ENCODE results near the gene CRBN.

CRBN gene

GRCh38 chr3:3165650-3166049, 13.8 kb downstream of the CRBN start:
- no peak for DNase-seq

DNA sequence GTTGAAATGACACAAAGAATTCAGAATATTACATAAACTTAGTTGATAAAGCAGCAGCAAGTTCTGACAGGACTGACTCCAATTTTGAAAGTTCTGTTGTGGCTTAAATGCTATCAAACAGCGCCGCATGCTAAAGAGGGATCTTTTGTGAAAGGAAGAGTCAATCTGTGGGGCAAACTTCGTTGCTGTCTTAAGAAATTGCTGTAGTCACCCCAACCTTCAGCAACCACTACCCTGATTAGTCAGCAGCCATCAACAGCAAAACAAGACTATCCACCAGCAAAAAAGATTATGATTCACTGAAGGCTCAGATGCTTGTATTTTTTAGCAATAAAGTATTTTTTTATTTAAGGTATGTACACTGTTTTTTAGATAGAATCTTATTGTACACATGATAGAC, 14.2 kb downstream of the CRBN start:
- DNase-seq, result no peak

GRCh38 chr3:3160826-3161225, 18.7 kb downstream of the CRBN start:
- no peak for DNase-seq

DNA sequence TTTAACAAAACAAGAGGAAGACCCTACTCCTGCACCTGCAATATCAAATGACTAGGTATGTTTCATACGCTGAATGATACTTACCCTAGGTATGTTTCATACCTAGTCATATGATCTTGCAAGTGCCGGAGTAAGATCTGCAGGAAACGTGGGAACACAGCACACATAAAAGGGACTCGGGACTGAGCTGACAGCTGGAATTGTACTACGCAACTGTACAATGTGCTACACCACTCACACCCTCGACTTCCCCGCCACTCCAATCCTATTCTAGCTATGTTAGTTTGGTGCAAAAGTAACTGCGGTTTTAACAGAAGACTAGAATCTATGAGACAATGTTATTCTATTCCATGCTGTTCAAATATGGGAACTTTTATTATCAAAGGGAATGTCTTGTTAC, 22.0 kb downstream of the CRBN start:
- DNase-seq, result no peak

- DNase-seq, result no peak
Measured at GRCh38 chr3:3154879-3155610, 24.4 kb downstream of the CRBN start.

DNA sequence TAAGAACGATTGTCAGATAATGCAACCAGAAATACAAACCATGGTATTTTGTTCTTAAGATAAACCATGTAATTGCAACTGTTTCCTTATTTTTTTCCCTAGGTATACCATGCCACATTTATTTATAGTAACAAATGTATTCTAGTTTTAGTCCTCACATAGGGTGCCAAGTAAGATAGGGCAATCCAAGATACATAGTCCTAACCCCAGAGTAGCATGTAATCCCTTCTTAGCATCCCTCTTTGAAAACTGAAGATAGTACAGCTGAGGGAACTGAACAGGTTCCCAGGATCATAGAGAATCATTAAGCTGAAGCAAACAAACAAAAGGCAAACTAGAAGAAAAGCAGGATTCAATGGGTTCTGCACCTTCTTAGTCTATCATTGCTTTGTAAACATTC, 28.0 kb downstream of the CRBN start:
- DNase-seq, result no peak

- DNase-seq, result no peak
Measured at GRCh38 chr3:3149560-3149959, 29.9 kb downstream of the CRBN start.

GRCh38 chr3:3145831-3146230, 33.7 kb downstream of the CRBN start:
- DNase-seq, result no peak

DNA sequence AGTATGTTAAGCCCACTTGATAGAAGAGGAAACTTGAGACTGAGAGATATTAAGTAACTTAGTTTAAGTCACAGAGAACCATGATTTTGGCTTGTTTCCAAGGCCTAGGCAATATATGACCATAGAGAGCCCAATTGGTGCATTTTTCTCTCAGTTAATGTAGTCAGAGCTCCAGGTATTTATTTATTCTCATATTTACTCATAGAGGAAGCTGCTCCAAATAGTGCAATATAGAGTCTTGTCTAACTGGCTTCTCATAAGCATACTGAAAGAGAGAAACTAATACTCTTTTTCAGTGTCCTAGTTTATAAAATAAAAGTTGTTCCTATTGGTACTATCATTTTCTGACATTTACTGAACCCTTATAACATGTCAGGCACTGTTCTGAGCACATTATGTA, 37.6 kb downstream of the CRBN start:
- DNase-seq, result no peak

GRCh38 chr3:3137526-3137925, 42.0 kb downstream of the CRBN start:
- no peak for DNase-seq

DNA sequence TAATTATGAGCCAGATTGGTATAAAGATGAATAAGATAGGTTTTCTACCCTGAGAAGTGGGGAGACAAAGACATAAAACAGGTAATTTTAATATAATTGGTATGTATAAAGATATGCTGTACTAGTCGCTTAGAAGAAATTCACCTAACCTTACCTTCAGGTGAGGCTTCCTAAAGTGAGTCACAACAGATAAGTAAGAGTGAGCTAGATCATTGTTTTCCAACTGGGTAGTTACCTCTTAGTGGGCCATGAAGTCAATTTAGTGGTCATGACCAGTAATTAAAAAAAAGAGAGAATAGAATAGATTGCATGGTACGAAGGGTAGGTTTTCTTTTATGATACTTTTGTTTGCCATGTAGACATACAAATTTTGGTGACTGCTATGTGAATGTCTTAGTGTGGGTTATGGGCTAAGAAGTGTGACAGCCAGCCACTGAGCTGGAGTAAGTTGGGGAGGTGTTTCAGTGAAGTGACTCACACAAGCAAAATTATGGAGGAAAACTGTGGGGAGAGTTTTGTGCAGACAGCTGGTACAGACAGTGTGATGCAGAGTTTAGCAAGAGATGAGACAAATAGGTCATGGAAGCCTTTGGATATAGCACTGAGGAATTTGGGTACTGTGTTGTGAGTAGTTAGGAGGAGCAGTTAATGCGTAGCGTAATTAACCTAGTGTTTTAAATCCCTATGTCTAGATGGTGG, 44.6 kb downstream of the CRBN start:
- no peak for DNase-seq

DNA sequence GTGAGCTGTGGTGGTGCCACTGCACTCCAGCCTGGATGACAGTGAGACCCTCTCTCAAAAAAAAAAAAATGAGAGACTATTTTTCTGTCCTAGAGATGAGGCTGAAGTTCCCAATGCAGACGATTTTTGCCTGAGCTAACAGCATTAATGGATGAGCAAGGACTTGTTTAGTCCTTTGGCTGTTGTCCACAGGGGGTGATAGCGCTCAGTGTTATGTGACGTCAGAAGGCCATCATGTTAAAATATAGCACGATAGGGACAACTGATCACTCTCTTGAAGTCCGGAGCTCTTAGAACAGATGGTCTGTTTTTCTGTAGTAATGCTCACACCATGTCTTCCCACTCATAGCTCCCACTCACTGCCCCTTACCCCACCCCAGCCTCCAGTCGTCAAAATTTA, 46.0 kb downstream of the CRBN start:
- no peak for DNase-seq

DNA sequence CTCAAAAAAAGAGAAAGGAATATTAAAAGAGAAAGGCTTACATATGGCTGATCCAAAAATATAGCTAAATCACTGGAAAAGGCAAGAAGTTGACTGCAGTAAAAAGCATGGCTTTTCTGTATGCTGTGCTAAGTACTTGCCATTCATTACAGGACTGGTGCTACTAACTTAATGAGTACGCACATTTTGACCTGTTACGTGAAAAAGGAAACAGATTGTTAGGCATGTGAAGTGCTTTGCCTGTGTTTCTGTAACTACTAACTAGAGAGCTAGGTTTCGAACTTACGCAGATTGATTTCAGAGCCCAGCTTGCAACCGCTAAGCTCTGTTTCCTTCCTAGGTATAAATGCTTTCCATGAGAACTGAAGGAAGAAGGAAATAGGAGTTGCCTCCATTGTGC, 49.9 kb downstream of the CRBN start:
- DNase-seq, result no peak

GRCh38 chr3:3127432-3128010, 52.0 kb downstream of the CRBN start:
- no peak for DNase-seq

DNA sequence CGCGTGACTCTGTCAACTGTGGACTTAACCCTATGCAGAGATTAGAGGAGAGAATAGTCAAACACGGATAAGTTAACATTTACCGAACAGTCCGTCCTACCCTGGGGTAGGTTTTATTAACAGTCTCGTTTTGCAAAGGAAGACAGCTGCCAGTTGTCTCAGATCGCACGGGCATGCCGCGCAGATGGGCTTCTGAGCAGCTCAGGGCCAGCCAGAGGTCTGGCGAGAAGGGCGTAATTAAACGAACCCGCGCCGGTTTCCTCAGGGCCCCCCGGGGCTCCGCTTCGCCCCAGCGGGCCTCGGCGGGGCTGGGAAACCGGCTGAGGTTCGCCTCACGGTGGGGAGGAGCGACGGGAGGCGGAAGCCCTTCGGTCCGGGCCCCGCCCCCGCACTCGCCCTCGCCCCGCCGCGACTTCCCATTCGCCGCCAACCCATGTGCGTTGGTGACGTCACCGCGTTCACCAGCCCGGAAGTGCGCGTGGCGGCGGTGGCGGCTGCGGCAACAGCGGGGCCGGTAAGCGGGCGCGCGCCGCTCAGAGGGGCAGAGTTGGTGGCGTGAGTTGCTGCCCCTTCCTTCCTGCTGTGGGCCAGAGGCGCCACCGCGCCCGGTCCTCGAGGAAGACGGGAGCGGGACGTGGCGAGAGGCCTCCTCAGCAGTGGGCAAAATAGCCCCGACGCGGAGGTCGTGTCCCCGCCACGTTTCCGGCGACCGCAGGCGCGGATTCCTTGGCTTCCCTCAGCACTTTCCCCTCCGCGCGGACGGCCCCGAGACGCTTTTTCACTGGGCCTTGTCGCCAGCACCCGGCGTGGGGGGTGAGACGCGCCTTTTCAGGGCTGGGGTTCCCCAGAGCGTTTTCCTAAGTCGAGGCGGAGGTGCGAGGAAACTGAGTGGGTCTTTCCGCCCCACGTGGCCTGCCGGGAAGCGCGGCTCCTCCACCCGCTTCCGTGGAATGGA, 52.7 kb downstream of the CRBN start, which contains the start of gene TRNT1:
Gene TRNT1 (plus strand): TSS at position 464 of the 955 bp plus-strand sequence. CDS start 2,101 bp downstream, outside the sequence.
- peak; percentile 95 for DNase-seq

DNA sequence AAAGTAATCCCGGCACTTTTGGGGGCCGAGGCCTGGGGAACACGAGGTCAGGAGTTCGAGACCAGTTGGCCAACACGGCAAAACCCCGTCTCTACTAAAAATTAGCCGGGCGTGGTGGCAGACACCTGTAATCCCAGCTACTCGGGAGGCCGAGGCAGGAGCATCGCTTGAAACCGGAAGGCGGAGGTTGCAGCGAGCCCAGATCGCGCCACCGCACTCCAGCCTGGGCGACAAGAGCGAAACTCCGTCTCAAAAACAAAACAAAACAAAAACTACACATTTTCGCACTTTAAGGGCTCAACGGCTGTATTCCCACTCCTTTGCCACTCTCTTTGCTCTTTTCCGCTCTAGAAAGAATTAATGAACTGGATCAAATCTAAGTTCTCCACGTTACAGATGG, 53.5 kb downstream of the CRBN start:
- DNase-seq, result no peak

GRCh38 chr3:3119393-3119851, 60.1 kb downstream of the CRBN start:
- no peak for DNase-seq

DNA sequence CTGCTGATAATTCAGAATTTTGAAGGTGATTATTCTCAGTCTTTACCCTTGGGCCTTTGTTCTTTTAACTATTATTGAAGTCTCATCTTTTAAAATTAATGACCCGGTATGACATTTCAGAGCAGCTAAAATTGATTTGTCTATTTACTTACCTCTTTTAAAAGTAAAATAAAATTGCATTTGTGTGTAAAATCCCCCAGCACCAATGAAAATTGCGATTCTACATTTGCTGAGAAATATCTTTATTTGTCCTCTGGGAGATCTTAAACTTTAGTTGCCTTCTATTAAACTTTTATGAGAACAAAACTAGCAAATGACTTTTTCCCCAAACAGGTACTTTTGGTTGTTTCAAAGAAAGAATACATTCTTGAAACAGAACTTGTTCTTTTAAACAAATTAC, 61.8 kb downstream of the CRBN start:
- DNase-seq, result no peak

- DNase-seq, result no peak
Measured at GRCh38 chr3:3113042-3113709, 66.3 kb downstream of the CRBN start.

DNA sequence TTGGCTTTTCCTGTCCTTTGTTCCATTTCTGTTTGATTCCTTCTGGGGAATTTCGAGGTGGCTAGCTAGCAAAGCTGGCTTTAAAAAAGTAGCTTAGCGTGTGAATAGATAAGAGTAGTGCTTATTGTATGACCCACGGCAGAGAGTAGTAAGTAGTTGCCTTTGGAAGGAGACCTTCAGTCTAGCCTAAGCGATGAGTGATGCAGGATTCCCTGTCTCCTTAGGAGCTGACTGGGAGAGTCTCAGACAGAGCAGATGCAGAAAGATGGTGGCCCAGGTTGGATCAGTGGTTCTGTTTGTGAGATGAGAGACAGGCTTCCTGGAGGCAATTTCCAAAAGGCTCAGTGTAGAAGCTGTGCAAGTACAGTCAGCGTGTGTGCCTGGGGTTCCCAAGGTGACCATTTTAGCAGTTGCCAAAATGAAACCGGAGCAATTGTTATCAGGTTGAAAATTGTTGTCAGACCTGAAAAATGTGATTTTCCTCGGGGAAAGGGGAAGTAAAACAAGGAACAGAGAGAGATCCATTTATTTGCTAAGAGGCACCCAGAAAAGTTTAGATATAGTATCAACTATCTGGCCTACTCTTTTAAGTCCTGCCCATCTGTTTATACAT, 68.6 kb downstream of the CRBN start:
- no peak for DNase-seq

DNA sequence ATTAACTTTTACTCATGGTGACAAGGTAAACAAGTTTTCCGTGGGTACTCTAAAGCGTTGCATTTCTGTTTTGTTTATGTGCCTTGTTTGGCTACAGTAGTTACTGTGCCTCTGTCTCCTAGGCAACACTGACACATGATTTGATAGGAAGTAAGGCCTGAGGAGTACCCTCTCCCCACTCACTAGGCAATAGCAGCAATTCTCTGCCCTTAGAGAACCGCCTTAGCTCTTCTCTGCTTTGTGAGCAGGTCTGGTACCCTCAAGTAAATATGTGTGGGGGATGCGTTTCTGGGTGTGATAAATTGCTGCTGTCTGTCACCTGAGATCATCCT, 69.2 kb downstream of the CRBN start, which contains the start of gene IL5RA:
Gene IL5RA (minus strand): TSS at position 76 of the 332 bp plus-strand sequence. CDS start 5,390 bp downstream, outside the sequence.
- DNase-seq, result no peak

Measured in islet precursor cell (in vitro differentiated cells).